Ishikawa (cell line): ENCODE results near the gene PANX3.

Experiments used
- CEBPB ChIP-seq: IDR thresholded peaks from 2 replicates; pipeline ENCODE4 v1.6.1; 2012
- CREB1 ChIP-seq: IDR thresholded peaks from 2 replicates; pipeline ENCODE4 v1.6.1; 2012; ENCODE audit warnings: low read depth
- EGR1 ChIP-seq: IDR thresholded peaks from 2 replicates; pipeline ENCODE4 v1.6.1; 2012
- EP300 ChIP-seq: IDR thresholded peaks from 2 replicates; pipeline ENCODE4 v1.6.1; 2012; ENCODE audit warnings: borderline replicate concordance
- FOXM1 ChIP-seq: IDR thresholded peaks from 2 replicates; pipeline ENCODE4 v1.6.1; 2012; ENCODE audit warnings: low read depth, borderline replicate concordance
- NFIC ChIP-seq: IDR thresholded peaks from 2 replicates; pipeline ENCODE4 v1.6.1; 2012
- RAD21 ChIP-seq: IDR thresholded peaks from 2 replicates; pipeline ENCODE4 v1.6.1; 2012; ENCODE audit warnings: low read depth
- REST ChIP-seq: IDR thresholded peaks from 2 replicates; pipeline ENCODE4 v1.6.1; 2012; ENCODE audit warnings: low read depth, mild to moderate bottlenecking
- TAF1 ChIP-seq: IDR thresholded peaks from 2 replicates; pipeline ENCODE4 v1.6.1; 2012; ENCODE audit warnings: low read depth, mild to moderate bottlenecking
- TCF12 ChIP-seq: IDR thresholded peaks from 2 replicates; pipeline ENCODE4 v1.6.1; 2012; ENCODE audit warnings: low read depth
- TEAD4 ChIP-seq: IDR thresholded peaks from 2 replicates; pipeline ENCODE4 v1.6.1; 2012
- USF1 ChIP-seq: IDR thresholded peaks from 2 replicates; pipeline ENCODE4 v1.6.1; 2012
- YY1 ChIP-seq: IDR thresholded peaks from 2 replicates; pipeline ENCODE4 v1.6.1; 2012; ENCODE audit warnings: low read depth
- ZBTB7A ChIP-seq: IDR thresholded peaks from 2 replicates; pipeline ENCODE4 v1.6.1; 2012; ENCODE audit warnings: low read depth
- TF ChIP-seq, protein P1 (sequence below): IDR thresholded peaks from 2 replicates; pipeline ENCODE4 v1.6.1; 2012

Gene PANX3

DNA sequence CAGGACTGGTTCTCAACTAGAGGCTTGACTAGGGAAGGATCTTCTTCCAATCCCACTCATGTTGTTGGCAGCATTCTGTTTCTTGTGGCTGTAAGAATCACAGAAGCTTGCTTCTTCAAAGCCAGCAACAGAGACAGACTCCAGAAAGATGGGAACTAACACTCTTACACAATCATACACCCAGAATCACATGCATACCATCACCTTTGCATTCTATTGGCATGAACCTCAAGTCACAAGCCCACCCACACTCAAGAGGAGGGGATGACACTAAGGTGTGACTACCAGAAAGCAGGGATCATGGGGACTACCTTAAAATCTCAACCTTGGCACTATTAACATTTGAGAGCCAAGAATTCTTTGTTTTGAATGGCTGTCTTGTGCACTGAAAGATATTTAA is 13.6 kb upstream of the PANX3 start:
- TF ChIP-seq CREB1 = no peak

GRCh38 chr11:124600621-124601320 is 10.5 kb upstream of the PANX3 start:
- TF ChIP-seq EP300 (no peak), TAF1 (no peak), ZBTB7A (no peak), FOXM1 (no peak), NFIC (no peak), TCF12 (no peak), EGR1 (no peak), CEBPB (no peak), CREB1 (no peak), REST (no peak), RAD21 (no peak), YY1 (no peak), USF1 (no peak), TEAD4 (no peak)
- TF ChIP-seq, protein P1, sequence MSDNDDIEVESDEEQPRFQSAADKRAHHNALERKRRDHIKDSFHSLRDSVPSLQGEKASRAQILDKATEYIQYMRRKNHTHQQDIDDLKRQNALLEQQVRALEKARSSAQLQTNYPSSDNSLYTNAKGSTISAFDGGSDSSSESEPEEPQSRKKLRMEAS = no peak

DNA sequence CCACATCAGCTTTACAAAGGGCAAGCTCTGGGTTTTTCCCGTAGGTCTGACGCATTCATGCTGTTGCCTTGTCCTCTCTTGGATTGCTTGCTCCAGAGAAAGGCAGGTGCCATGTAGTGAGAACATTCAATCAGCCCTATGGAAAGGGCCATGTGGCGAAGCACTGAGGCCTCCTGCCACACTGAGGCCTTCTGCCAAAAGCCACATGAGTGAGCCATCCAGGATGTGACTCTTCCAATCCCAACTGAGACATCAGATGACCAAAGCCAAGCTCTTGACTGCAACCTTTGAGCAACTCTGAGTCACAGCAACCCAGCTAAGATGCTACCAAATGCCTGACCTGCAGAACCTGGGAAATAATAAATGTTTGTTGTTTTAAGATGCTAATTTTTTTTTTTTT is 9.0 kb upstream of the PANX3 start:
- TF ChIP-seq CEBPB (no peak), EGR1 (no peak), TAF1 (no peak), TCF12 (no peak), EP300 (no peak), ZBTB7A (no peak)
- TF ChIP-seq, protein P1 = no peak

DNA sequence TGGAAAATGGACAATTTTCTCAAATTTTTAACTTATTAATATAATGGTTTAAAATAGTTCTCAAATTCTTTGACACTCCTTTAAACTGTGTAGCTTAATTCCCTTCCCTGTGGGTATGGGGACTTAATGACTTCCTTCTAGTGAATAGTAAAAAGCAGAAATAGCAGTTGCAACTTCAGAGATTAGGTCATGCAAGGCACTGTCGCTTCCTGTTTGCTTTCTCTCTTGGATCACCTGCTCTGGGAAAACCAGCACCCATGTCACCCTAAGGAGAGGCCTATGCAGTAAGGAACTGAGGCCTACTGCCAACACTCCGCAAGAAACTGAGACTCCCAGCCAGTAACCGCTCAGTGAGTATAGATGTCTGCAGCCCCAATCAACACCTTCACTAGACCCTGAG is 5.5 kb upstream of the PANX3 start:
- TF ChIP-seq TAF1 = no peak

DNA sequence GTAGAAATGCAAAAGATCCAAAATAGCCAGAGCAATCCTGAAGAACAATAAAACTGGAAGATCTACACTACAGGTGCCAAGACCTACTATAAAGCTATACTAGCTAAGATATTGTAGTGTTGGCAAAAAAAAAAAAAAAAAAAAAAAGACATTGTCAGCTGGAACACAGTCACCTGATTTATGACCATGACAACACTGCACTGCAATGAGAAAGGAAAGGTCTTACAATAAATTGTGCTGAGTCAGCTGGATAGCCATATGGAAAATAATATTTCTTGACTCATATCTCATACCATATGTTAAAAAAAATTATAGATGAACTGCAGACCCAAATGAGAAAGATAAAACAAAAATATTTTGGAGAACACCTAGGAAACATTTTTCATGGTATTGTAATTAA is 3.1 kb upstream of the PANX3 start:
- no peak for TF ChIP-seq EGR1
- TF ChIP-seq USF1 = peak; percentile 13; the same call in 1 of the 2 replicates

GRCh38 chr11:124610295-124610694 is 933 bp upstream of the PANX3 start:
- no peak for TF ChIP-seq TCF12
- TF ChIP-seq NFIC = no peak
- TF ChIP-seq ZBTB7A = no peak
- TF ChIP-seq TEAD4 = no peak
- no peak for TF ChIP-seq RAD21

DNA sequence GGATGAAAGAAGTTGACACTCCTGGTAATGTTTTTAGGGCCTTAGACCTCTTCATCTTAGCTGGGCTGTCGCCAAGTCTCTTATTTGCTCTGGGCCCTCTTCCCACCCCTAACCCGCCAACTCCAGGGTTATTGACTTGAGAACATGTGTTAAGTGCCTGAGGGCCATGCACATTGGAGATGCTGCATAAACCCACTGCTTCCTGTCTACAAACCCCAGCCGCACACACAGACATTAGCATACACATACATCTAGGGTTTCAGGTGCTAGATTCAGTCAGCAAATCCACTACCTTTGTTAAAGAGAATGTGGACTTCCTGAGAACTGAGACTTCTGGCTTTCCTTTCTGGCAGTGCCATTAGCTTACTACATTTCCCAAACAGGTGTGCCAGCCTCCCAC is 817 bp downstream of the PANX3 start:
- no peak for TF ChIP-seq RAD21
- TF ChIP-seq EP300 = no peak
- TF ChIP-seq TEAD4 = no peak
- no peak for TF ChIP-seq REST
- TF ChIP-seq NFIC = no peak
- no peak for TF ChIP-seq TCF12
- TF ChIP-seq FOXM1 = no peak
- no peak for TF ChIP-seq USF1
- no peak for TF ChIP-seq CEBPB
- no peak for TF ChIP-seq YY1
- TF ChIP-seq TAF1 = no peak
- TF ChIP-seq, protein P1 = no peak
- no peak for TF ChIP-seq ZBTB7A
- TF ChIP-seq EGR1 = no peak
- no peak for TF ChIP-seq CREB1
